Activated T-cell treated with anti-CD3 and anti-CD28 coated beads, Interleukin-2, amount 50 U/mL, for 72 hours (primary cell): ENCODE measurements around the gene DNAJB13. TPM values are rescaled to one million over a fixed set of nuclear protein-coding genes. Genes with fewer than 3 reads are reported as not detected.

Experiments
- ATAC-seq, 2 donors: fragments of 150-1000 bp; cut with Tn5 transposase; replicated peaks in 1 of 2; 2 replicates each; pipeline ENCODE4 v1.10.0; 2021; ENCODE audit warnings: moderate library complexity in 2 of 2, mild to moderate bottlenecking in 1 of 2
- DNase-seq, 2 donors: peaks; one replicate each; pipeline ENCODE4 v3.0.0; 2021 to 2022; ENCODE audit warnings: mixed read lengths in 1 of 2
- H3K27ac Mint-ChIP-seq: one replicate; pipeline ENCODE4 v1.8.0; 2022; ENCODE audit warnings: mild to moderate bottlenecking, moderate library complexity, mixed read lengths
- H3K27me3 Mint-ChIP-seq: one replicate; pipeline ENCODE4 v1.8.0; 2022; ENCODE audit warnings: low read depth, mixed read lengths
- H3K36me3 Mint-ChIP-seq, 2 donors: one replicate each; pipeline ENCODE4 v1.8.0; 2022; ENCODE audit warnings: mixed read lengths in 2 of 2, mild to moderate bottlenecking in 1 of 2; ENCODE audit not compliant: insufficient read depth in 2 of 2
- H3K4me1 Mint-ChIP-seq: one replicate; pipeline ENCODE4 v1.8.0; 2022; ENCODE audit warnings: low read depth, mixed read lengths
- H3K4me3 Mint-ChIP-seq, 2 donors: one replicate each; pipeline ENCODE4 v1.8.0; 2022; ENCODE audit warnings: mild to moderate bottlenecking in 2 of 2, mixed read lengths in 2 of 2, moderate library complexity in 2 of 2
- H3K9me3 Mint-ChIP-seq, 2 donors: one replicate each; pipeline ENCODE4 v1.8.0; 2022; ENCODE audit warnings: mixed read lengths in 2 of 2
- total RNA-seq, 2 donors: library from RNA; stranded (reverse); gene quantifications; one replicate each; pipeline ENCODE4 v1.2.3, GENCODE V29; 2022

DNAJB13 gene
- total RNA-seq, 2 donors from 2014 or later: 0.53 to 1.1 TPM

DNA sequence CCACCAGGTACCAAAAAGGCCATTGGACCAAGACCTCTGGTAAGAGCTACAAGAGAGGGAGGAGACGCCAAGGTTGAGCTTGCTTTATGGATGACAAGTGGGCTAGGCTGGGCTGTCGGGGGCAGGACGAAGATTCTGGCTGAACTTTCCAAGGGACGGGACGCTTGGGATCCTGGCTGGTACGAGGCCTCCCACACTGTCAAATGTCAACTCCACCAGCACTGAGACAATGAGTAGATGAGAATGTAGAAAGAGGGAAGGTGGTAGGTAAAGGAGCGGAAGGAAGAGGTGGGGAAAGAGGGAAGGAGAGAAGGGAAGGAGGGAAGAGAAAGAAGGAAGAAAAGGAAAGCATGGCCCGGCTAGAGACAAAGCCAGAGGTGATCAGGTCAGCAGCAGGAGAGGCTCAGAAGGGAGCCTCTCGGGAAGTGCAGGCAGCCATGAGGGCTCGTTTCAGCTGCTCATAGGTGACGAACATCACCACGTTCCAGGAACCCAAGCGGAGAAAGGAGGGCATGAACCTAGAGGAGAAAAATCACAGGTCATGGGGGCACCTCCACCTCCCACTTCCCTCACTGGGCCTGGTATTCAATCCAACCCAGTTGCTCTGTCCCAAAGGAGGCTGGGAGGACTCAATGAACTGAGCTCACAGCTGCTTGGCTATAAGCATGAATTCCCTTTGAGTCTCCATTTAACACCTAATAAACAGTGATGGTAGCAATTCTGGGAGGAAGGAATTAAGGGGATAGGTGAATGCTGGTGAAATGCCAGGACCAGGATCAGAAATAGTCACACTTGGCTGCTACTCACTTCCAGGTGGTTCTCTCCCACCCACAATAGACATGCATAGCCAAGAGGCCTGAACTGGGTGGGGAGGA, 24.0 kb downstream of the DNAJB13 start:
- Mint-ChIP-seq H3K4me3 (peak overlapping the region; percentile 16 to 64), H3K9me3 (no peaks in the 10 kb centered on the region), H3K4me1 (peaks cover 95% of the 10 kb centered on the region), H3K27me3 (no peaks in the 10 kb centered on the region), H3K27ac (peak overlapping the region; percentile 71), H3K36me3 (peaks cover 31 to 43% of the 10 kb centered on the region in 2 donors)
- peak in 1 of 2 donors; percentile 1 for ATAC-seq
- DNase-seq: no peak

DNA sequence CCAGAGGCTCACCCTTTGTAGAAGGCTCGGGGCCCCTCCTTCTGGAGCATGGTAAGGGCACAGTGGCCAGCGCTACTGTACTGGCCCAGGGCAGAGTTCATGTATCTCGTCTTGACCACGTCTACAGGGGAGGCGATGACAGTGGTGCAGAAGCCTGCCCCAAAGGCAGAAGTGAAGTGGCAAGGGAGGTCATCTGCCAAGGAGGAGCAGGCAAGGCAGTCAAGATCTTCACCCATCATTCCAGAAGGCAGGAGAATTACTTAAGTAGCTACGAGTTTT, 24.6 kb downstream of the DNAJB13 start:
- peaks cover 95% of the 10 kb centered on the region for H3K4me1 Mint-ChIP-seq
- peaks cover 32 to 46% of the 10 kb centered on the region in 2 donors for H3K36me3 Mint-ChIP-seq
- H3K4me3 Mint-ChIP-seq: peak overlapping the region; percentile 15 to 19
- no peaks in the 10 kb centered on the region for H3K27me3 Mint-ChIP-seq
- H3K27ac Mint-ChIP-seq: peak overlapping the region; percentile 71
- H3K9me3 Mint-ChIP-seq: no peaks in the 10 kb centered on the region
- no peak for DNase-seq
- no peak for ATAC-seq

DNA sequence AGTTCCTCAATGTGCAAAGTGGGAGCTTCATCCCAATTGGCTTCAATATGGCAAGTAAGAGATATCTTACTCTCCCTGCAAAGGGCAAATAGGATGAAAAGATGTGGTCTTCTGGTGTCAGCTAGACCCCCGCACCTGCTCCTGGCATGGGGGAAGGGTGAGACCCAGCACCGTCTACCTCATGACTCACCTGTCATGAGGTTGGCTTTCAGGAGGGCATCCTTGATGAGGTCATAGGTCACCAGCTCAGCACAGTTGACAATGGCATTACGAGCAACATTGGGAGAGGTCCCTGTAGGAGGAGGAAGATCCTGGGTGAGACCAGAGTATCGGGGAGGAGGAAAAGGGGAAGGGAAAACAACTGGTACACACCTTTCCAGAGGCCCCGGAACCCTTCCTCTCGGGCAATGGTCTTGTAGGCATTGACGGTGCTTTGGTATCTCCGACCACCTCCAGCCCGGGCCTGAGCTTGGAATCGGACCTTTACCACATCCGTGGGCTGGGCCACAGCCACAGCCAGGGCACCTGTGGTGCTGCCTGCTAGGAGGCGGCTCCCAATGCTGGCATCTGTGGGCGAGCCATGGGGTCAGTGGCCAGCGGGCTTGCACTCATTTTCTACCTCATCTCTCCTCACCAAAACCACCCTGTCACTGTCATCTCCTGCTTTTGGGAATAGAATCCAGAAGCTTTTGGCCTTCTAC, 25.8 kb downstream of the DNAJB13 start:
- peaks cover 98% of the 10 kb centered on the region for H3K4me1 Mint-ChIP-seq
- no peak for DNase-seq
- no peaks in the 10 kb centered on the region for H3K9me3 Mint-ChIP-seq
- H3K4me3 Mint-ChIP-seq: peak overlapping the region in 1 of 2 donors; percentile 46
- H3K27me3 Mint-ChIP-seq: no peaks in the 10 kb centered on the region
- peak overlapping the region; percentile 87 for H3K27ac Mint-ChIP-seq
- peaks cover 42 to 53% of the 10 kb centered on the region in 2 donors for H3K36me3 Mint-ChIP-seq
- no peak for ATAC-seq

DNA sequence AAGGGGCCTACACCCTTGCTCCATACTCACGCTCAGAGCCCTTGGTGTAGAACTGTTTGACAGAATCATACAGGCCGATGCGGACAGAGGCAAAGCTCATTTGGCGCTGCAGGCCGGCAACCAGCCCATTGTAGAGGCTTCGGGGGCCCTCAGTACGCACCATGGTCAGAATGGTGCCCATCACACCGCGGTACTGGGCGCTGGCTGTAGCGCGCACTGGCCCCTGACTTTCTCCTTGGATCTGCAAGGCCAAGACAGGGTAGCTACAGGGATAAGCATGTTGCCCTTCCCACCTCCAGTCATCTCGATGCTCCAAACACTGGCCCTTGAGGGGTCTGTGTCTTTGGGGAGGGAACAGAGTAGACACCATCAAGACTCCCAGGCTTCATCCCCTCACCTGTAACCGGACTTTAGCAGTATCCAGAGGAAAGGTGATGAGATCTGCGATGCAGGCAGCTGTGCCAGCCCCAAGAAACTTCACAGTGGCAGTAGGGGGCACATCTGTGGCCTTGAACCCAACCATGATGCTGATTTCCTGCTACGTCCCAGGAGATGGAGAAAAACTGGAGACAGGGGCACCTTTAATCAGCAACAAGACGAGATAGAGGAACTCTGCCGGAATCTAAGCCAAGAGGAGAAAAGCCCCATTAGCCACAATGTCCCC, 27.2 kb downstream of the DNAJB13 start:
- DNase-seq (no peak), ATAC-seq (no peak)
- no peaks in the 10 kb centered on the region for H3K9me3 Mint-ChIP-seq
- peaks cover 52 to 65% of the 10 kb centered on the region in 2 donors for H3K36me3 Mint-ChIP-seq
- H3K4me1 Mint-ChIP-seq: peaks cover 91% of the 10 kb centered on the region
- peak overlapping the region; percentile 16 to 86 for H3K4me3 Mint-ChIP-seq
- H3K27me3 Mint-ChIP-seq: no peaks in the 10 kb centered on the region
- peak overlapping the region; percentile 96 for H3K27ac Mint-ChIP-seq

DNA sequence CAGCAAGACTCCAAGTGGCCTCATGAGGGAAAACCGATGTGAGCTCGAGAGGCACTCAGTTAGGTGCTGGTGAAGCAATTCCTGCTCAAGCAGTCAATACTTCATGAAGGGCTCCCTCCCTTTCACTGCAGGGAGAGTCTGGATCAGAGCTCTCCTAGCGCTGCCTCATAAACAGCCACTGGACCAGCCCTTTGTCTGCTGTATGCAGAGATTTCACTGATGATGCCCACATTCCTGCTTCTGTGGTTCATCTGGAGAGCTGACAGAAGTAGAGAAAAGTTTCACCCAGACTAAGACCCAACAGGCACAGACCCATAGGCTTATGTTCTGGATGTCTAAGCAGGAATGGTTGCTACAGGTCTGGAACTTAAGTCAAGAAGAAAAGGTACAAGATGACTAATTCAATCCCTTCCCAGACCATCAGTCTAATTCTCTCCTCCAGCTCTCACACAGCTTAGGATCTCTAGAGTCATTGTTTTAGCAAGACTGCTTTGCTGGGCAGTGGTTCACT, 27.8 kb downstream of the DNAJB13 start:
- Mint-ChIP-seq H3K9me3 (no peaks in the 10 kb centered on the region), H3K27me3 (no peaks in the 10 kb centered on the region), H3K36me3 (peaks cover 53 to 66% of the 10 kb centered on the region in 2 donors), H3K27ac (peak overlapping the region; percentile 96), H3K4me1 (peaks cover 91% of the 10 kb centered on the region), H3K4me3 (peak overlapping the region; percentile 72 to 86)
- ATAC-seq (no peak), DNase-seq (no peak)

DNA sequence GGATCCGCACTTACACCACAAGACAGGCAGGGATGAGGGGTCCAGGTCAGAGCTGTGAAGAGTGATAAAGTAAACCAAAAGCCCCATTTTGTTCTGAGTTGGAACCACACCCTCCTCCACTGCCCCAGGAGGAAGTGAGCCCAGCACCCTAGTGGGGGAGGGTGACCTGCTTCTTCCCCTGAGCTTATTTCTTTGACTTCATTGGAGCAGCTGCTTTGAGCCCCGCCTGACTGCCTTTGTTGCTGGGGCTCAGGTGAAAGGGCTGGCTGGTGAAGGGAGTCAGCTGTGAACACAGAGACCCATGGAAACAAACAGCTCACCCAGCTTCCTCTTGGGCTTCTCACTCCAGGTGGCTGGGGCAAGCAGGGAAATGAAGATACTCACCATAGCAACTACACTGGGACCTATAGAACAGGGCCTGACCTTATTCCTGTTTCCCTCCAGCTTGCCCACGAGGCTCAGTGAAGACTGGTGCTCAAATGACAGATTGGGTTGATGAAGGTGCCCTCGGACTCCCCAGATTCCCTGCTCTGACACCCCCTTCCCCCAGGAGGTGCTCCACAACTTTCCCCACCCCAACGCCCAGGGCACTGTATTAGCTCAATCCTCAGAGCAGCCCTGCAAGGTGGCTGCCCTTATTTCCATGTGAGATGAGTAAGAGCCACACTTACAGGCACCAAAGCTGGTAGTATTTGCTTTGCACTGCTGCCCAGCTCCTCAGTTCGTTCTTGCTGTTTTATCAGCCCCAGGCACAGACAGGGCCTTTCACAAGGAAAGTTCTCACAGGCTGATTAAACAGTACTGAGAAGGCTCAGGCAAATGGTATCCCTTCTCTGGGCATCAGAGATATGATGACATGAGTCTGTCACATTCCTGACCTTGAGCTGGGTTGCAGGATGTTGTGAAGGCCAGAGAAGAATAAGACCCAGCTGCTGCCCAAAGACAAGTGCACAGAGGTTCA, 29.5 kb downstream of the DNAJB13 start:
- Mint-ChIP-seq H3K9me3 (no peaks in the 10 kb centered on the region), H3K27me3 (no peaks in the 10 kb centered on the region), H3K27ac (peak overlapping the region; percentile 97), H3K4me1 (peaks cover 91% of the 10 kb centered on the region), H3K4me3 (peak overlapping the region; percentile 97 to 98), H3K36me3 (peaks cover 44 to 57% of the 10 kb centered on the region in 2 donors)
- DNase-seq (peak; percentile 74 to 76), ATAC-seq (peak; percentile 33 to 37)

DNA sequence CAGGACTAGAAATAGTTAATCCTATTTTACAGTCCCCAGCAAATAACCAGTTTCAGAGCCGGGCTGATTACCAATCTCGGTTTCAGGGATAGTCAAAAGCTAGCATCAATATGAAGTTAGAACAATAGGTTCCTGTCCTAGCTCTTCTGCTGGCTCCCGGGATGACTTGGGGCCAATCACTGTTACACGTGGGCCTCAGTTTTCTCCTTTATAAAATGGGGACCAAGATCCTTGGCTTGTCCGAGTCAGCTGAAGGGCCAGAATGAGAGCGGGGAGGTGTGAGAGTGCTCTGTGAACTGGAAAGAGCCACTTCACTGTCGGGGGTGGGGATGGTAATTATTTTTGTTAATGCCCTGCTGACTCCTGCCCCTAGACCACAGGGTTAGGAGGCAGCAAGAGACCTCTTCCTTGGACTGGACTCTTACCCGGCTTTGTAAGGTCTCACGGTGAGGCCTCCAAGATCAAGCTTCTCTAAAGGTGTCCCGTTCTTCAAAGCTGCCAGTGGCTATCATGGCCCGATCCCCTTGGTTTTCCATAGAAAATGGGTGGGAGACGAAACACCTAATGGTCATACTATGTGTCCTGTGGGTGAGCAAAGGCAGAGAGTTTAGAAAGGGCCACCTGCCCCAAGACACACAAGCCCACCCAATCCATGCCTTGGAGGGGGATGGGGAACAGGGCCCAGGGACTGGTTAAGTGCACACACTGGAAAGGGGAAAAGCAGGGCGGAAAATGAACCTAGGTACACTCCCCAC, 30.4 kb downstream of the DNAJB13 start:
- DNase-seq (no peak), ATAC-seq (no peak)
- Mint-ChIP-seq H3K36me3 (peaks cover 39 to 47% of the 10 kb centered on the region in 2 donors), H3K9me3 (no peaks in the 10 kb centered on the region), H3K27ac (peak overlapping the region; percentile 97), H3K4me1 (peaks cover 91% of the 10 kb centered on the region), H3K4me3 (peak overlapping the region; percentile 97 to 98), H3K27me3 (no peaks in the 10 kb centered on the region)

DNA sequence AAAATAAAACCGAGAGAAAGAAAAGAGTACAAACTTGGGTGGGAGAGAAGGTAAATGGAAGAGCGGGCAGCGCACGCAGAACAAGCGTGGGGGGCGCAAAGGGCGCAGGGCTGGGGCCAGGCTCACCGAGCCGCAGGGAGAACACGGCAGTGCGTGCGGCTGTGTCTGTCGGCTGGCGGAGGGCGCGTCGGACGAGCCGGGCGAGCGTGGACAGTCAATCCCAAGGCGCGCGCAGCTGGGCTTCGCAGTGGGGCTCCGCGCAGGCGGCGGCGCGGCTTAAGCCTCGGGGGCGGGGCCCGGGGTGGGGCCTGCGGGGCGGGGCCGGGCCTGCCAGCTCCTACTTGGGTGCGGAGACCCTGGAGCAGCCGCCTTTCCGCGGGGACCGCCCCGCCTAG, 31.8 kb downstream of the DNAJB13 start, which contains the start of gene UCP2:
Gene UCP2, minus strand, starts transcription at position 249 of the 395 bp plus-strand sequence. CDS start 4,465 bp downstream, outside the sequence.
- ATAC-seq (peak; percentile 75 to 76), DNase-seq (peak; percentile 83 to 86)
- H3K27me3 Mint-ChIP-seq: no peaks in the 10 kb centered on the region
- H3K36me3 Mint-ChIP-seq: peaks cover 31 to 38% of the 10 kb centered on the region in 2 donors
- peak within 1 kb of the TSS; percentile 97 to 98 for H3K4me3 Mint-ChIP-seq
- no peaks in the 10 kb centered on the region for H3K9me3 Mint-ChIP-seq
- H3K4me1 Mint-ChIP-seq: peaks cover 83% of the 10 kb centered on the region
- peak within 1 kb of the TSS; percentile 97 for H3K27ac Mint-ChIP-seq

DNA sequence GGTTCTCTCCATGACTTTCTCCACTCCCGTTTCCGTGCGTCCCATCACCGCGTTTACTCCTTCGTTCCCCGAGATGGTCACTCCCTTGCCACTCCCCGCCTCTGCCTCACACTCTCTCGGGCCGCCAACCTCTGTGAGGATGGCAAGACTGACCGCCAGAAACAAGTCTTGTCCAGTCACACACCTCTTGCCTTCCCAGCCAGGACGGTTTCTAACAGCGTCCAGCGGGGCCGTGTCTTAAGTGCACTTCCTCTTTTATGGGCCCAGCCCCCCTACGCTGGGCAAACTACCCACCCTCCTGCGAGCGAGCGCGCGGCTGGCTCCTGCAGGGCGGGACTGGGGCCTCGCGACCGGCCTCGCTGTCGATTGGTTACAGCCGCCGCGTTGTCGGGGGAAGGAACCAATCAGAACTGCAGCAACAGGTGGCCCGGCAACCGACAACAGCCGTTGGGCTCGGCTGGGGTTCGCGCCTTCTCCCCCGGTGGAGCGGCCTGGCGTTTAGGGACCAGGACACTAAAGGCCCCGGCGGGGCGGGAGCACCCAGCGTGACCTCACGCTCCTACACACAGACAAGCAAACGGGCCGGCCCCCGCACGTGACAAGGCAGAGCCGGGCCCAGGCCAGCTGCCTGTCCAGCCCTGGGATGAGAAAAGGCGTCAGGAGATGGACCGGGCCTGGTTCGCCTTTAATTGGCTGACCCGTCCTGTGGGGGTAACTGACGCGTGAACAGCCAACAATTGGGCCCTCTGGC, 32.3 kb downstream of the DNAJB13 start:
- Mint-ChIP-seq H3K4me1 (peaks cover 77% of the 10 kb centered on the region), H3K9me3 (no peaks in the 10 kb centered on the region), H3K27me3 (no peaks in the 10 kb centered on the region)

DNA sequence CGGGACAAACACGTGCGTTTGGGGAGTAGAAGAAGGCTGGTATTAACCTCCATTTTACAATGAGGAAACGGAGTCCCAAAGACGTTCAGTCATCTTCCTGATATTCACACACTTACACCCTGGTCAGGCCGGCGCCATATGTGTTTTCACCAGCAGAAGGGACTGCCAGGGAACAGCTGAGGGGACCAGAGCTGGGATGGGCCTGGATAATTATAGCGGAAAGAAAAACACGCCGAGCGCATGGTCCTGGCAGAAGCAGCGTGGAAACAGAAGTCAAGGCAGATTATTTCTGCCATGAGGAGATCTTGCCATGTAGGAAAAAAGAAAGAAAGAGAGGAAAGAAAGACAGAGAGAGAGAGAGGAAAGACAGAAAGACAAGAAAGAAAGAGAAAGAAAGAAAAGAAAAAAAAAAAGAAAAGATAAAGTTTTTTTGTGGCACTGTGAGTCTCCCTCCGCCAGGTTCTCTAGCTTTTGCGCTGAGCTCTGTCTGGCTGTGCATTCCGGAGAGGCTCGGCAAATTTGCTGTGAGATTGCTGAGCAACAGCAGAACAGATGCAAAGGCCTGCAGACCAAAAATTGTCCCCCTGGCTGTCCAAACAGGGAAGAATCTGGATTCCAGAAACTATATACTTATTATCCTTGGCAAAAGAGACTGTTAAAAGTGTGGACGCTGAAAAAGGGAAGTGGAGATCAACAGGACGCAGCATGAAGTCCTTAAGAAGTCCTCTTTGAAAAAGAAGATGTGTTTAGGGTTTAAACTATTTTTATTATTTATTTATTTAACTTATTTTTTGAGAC, 33.1 kb downstream of the DNAJB13 start:
- no peak for ATAC-seq
- Mint-ChIP-seq H3K27ac (peak overlapping the region; percentile 97), H3K4me1 (peaks cover 69% of the 10 kb centered on the region), H3K27me3 (no peaks in the 10 kb centered on the region), H3K36me3 (peaks cover 24 to 27% of the 10 kb centered on the region in 2 donors), H3K9me3 (no peaks in the 10 kb centered on the region), H3K4me3 (peak overlapping the region; percentile 97 to 98)
- DNase-seq: no peak

More for the DNA sequence above, 32.3 kb downstream of the DNAJB13 start:
- ATAC-seq (peak; percentile 84), DNase-seq (peak; percentile 94 to 96)
- H3K36me3 Mint-ChIP-seq: peaks cover 29 to 34% of the 10 kb centered on the region in 2 donors
- H3K27ac Mint-ChIP-seq: peak overlapping the region; percentile 97
- H3K4me3 Mint-ChIP-seq: peak overlapping the region; percentile 97 to 98
